ENCODE measurements around the gene GPS1. TPM values are rescaled to one million over a fixed set of nuclear protein-coding genes. Genes with fewer than 3 reads are reported as not detected.
A peak's percentile ranks its signal among the peaks of the same experiment; 100 is the strongest.

GPS1 gene
- total RNA-seq, 1 donor from 2014 or later, result 64.7 TPM

- peaks cover 9 to 14% (median 11%) of the 10 kb centered on the region in 3 donors for H3K4me1 ChIP-seq (ENCODE audit: control insufficient read depth in 3 of 3, insufficient read depth in 3 of 3, low read length in 3 of 3)
- H3K27ac ChIP-seq (ENCODE audit: low read depth, low read length), result no peak overlapping the region
- no peak overlapping the region for H3K4me3 ChIP-seq (ENCODE audit: low read length in 3 of 3)
- no peak overlapping the region for H3K9ac ChIP-seq (ENCODE audit: low read depth in 1 of 3, low read length in 3 of 3)
- H3K9me3 ChIP-seq (ENCODE audit: control insufficient read depth in 3 of 3, low read length in 3 of 3), result no peaks in the 10 kb centered on the region
- no peaks in the 10 kb centered on the region for H3K27me3 ChIP-seq (ENCODE audit: control insufficient read depth in 3 of 3, insufficient read depth in 3 of 3, low read length in 3 of 3)
- no peaks in the 10 kb centered on the region for H3K36me3 ChIP-seq (ENCODE audit: control insufficient read depth in 3 of 3, insufficient read depth in 3 of 3, low read length in 3 of 3)
These were observed 10.4 kb upstream of the GPS1 start for GRCh38 chr17:82041144-82041814.

GRCh38 chr17:82042649-82043048, 9.0 kb upstream of the GPS1 start:
- H3K36me3 ChIP-seq (ENCODE audit: control insufficient read depth in 3 of 3, insufficient read depth in 3 of 3, low read length in 3 of 3), result peaks cover 4 to 10% (median 7%) of the 10 kb centered on the region in 3 donors
- H3K9ac ChIP-seq (ENCODE audit: low read depth in 1 of 3, low read length in 3 of 3), result no peak overlapping the region
- H3K4me3 ChIP-seq (ENCODE audit: low read length in 3 of 3), result no peak overlapping the region

GRCh38 chr17:82043507-82043906, 8.2 kb upstream of the GPS1 start:
- Histone ChIP-seq H3K27me3 (ENCODE audit: control insufficient read depth in 3 of 3, insufficient read depth in 3 of 3, low read length in 3 of 3) (no peaks in the 10 kb centered on the region), H3K36me3 (ENCODE audit: control insufficient read depth in 3 of 3, insufficient read depth in 3 of 3, low read length in 3 of 3) (peaks cover 9 to 17% (median 12%) of the 10 kb centered on the region in 3 donors), H3K4me3 (ENCODE audit: low read length in 3 of 3) (no peak overlapping the region), H3K9me3 (ENCODE audit: control insufficient read depth in 3 of 3, low read length in 3 of 3) (no peaks in the 10 kb centered on the region), H3K9ac (ENCODE audit: low read depth in 1 of 3, low read length in 3 of 3) (no peak overlapping the region), H3K4me1 (ENCODE audit: control insufficient read depth in 3 of 3, insufficient read depth in 3 of 3, low read length in 3 of 3) (no peaks in the 10 kb centered on the region), H3K27ac (ENCODE audit: low read depth, low read length) (no peak overlapping the region)

More at GRCh38 chr17:82042649-82043048, 9.0 kb upstream of the GPS1 start:
- H3K4me1 ChIP-seq (ENCODE audit: control insufficient read depth in 3 of 3, insufficient read depth in 3 of 3, low read length in 3 of 3), result peaks cover 4 to 5% (median 4%) of the 10 kb centered on the region in 3 donors
- no peaks in the 10 kb centered on the region for H3K27me3 ChIP-seq (ENCODE audit: control insufficient read depth in 3 of 3, insufficient read depth in 3 of 3, low read length in 3 of 3)
- H3K27ac ChIP-seq (ENCODE audit: low read depth, low read length), result no peak overlapping the region
- H3K9me3 ChIP-seq (ENCODE audit: control insufficient read depth in 3 of 3, low read length in 3 of 3), result no peaks in the 10 kb centered on the region

- no peak overlapping the region for H3K4me3 ChIP-seq (ENCODE audit: low read length in 3 of 3)
- peaks cover 19 to 29% (median 21%) of the 10 kb centered on the region in 3 donors for H3K36me3 ChIP-seq (ENCODE audit: control insufficient read depth in 3 of 3, insufficient read depth in 3 of 3, low read length in 3 of 3)
- no peaks in the 10 kb centered on the region for H3K27me3 ChIP-seq (ENCODE audit: control insufficient read depth in 3 of 3, insufficient read depth in 3 of 3, low read length in 3 of 3)
- H3K9me3 ChIP-seq (ENCODE audit: control insufficient read depth in 3 of 3, low read length in 3 of 3), result no peaks in the 10 kb centered on the region
- no peak overlapping the region for H3K27ac ChIP-seq (ENCODE audit: low read depth, low read length)
- H3K4me1 ChIP-seq (ENCODE audit: control insufficient read depth in 3 of 3, insufficient read depth in 3 of 3, low read length in 3 of 3), result peaks cover 9 to 13% (median 9%) of the 10 kb centered on the region in 3 donors
- no peak overlapping the region for H3K9ac ChIP-seq (ENCODE audit: low read depth in 1 of 3, low read length in 3 of 3)
These were observed 5.7 kb upstream of the GPS1 start for GRCh38 chr17:82045936-82046484.

- H3K4me3 ChIP-seq (ENCODE audit: low read length in 3 of 3), result no peak overlapping the region
These were observed 4.8 kb upstream of the GPS1 start for GRCh38 chr17:82046903-82047302.

GRCh38 chr17:82047379-82047778, 4.3 kb upstream of the GPS1 start:
- no peaks in the 10 kb centered on the region for H3K9me3 ChIP-seq (ENCODE audit: control insufficient read depth in 3 of 3, low read length in 3 of 3)
- no peaks in the 10 kb centered on the region for H3K27me3 ChIP-seq (ENCODE audit: control insufficient read depth in 3 of 3, insufficient read depth in 3 of 3, low read length in 3 of 3)
- H3K9ac ChIP-seq (ENCODE audit: low read depth in 1 of 3, low read length in 3 of 3), result no peak overlapping the region
- peaks cover 9 to 18% (median 12%) of the 10 kb centered on the region in 3 donors for H3K4me1 ChIP-seq (ENCODE audit: control insufficient read depth in 3 of 3, insufficient read depth in 3 of 3, low read length in 3 of 3)
- no peak overlapping the region for H3K27ac ChIP-seq (ENCODE audit: low read depth, low read length)
- peaks cover 19 to 29% (median 21%) of the 10 kb centered on the region in 3 donors for H3K36me3 ChIP-seq (ENCODE audit: control insufficient read depth in 3 of 3, insufficient read depth in 3 of 3, low read length in 3 of 3)
- no peak overlapping the region for H3K4me3 ChIP-seq (ENCODE audit: low read length in 3 of 3)

More at GRCh38 chr17:82046903-82047302, 4.8 kb upstream of the GPS1 start:
- Histone ChIP-seq H3K4me1 (ENCODE audit: control insufficient read depth in 3 of 3, insufficient read depth in 3 of 3, low read length in 3 of 3) (peaks cover 9 to 14% (median 9%) of the 10 kb centered on the region in 3 donors), H3K27me3 (ENCODE audit: control insufficient read depth in 3 of 3, insufficient read depth in 3 of 3, low read length in 3 of 3) (no peaks in the 10 kb centered on the region), H3K9me3 (ENCODE audit: control insufficient read depth in 3 of 3, low read length in 3 of 3) (no peaks in the 10 kb centered on the region), H3K36me3 (ENCODE audit: control insufficient read depth in 3 of 3, insufficient read depth in 3 of 3, low read length in 3 of 3) (peaks cover 19 to 29% (median 21%) of the 10 kb centered on the region in 3 donors), H3K9ac (ENCODE audit: low read depth in 1 of 3, low read length in 3 of 3) (peak overlapping the region in 1 of 3 donors; percentile 8), H3K27ac (ENCODE audit: low read depth, low read length) (no peak overlapping the region)

GRCh38 chr17:82047914-82048570, 3.7 kb upstream of the GPS1 start:
- H3K9me3 ChIP-seq (ENCODE audit: control insufficient read depth in 3 of 3, low read length in 3 of 3), result no peaks in the 10 kb centered on the region
- no peak overlapping the region for H3K27ac ChIP-seq (ENCODE audit: low read depth, low read length)
- no peaks in the 10 kb centered on the region for H3K27me3 ChIP-seq (ENCODE audit: control insufficient read depth in 3 of 3, insufficient read depth in 3 of 3, low read length in 3 of 3)
- H3K4me3 ChIP-seq (ENCODE audit: low read length in 3 of 3), result no peak overlapping the region
- H3K36me3 ChIP-seq (ENCODE audit: control insufficient read depth in 3 of 3, insufficient read depth in 3 of 3, low read length in 3 of 3), result peaks cover 19 to 29% (median 21%) of the 10 kb centered on the region in 3 donors
- H3K4me1 ChIP-seq (ENCODE audit: control insufficient read depth in 3 of 3, insufficient read depth in 3 of 3, low read length in 3 of 3), result peaks cover 16 to 25% (median 18%) of the 10 kb centered on the region in 3 donors
- H3K9ac ChIP-seq (ENCODE audit: low read depth in 1 of 3, low read length in 3 of 3), result no peak overlapping the region

- no peaks in the 10 kb centered on the region for H3K27me3 ChIP-seq (ENCODE audit: control insufficient read depth in 3 of 3, insufficient read depth in 3 of 3, low read length in 3 of 3)
These were observed 3.1 kb upstream of the GPS1 start for GRCh38 chr17:82048571-82048971.

GRCh38 chr17:82049106-82049505, 2.6 kb upstream of the GPS1 start:
- H3K27ac ChIP-seq (ENCODE audit: low read depth, low read length), result no peak overlapping the region
- no peak overlapping the region for H3K9ac ChIP-seq (ENCODE audit: low read depth in 1 of 3, low read length in 3 of 3)
- H3K27me3 ChIP-seq (ENCODE audit: control insufficient read depth in 3 of 3, insufficient read depth in 3 of 3, low read length in 3 of 3), result no peaks in the 10 kb centered on the region
- peaks cover 25 to 35% (median 26%) of the 10 kb centered on the region in 3 donors for H3K4me1 ChIP-seq (ENCODE audit: control insufficient read depth in 3 of 3, insufficient read depth in 3 of 3, low read length in 3 of 3)
- no peak overlapping the region for H3K4me3 ChIP-seq (ENCODE audit: low read length in 3 of 3)
- H3K36me3 ChIP-seq (ENCODE audit: control insufficient read depth in 3 of 3, insufficient read depth in 3 of 3, low read length in 3 of 3), result peaks cover 25 to 37% (median 26%) of the 10 kb centered on the region in 3 donors
- no peaks in the 10 kb centered on the region for H3K9me3 ChIP-seq (ENCODE audit: control insufficient read depth in 3 of 3, low read length in 3 of 3)

More at GRCh38 chr17:82048571-82048971, 3.1 kb upstream of the GPS1 start:
- Histone ChIP-seq H3K9me3 (ENCODE audit: control insufficient read depth in 3 of 3, low read length in 3 of 3) (no peaks in the 10 kb centered on the region), H3K4me1 (ENCODE audit: control insufficient read depth in 3 of 3, insufficient read depth in 3 of 3, low read length in 3 of 3) (peaks cover 21 to 30% (median 23%) of the 10 kb centered on the region in 3 donors), H3K4me3 (ENCODE audit: low read length in 3 of 3) (no peak overlapping the region), H3K36me3 (ENCODE audit: control insufficient read depth in 3 of 3, insufficient read depth in 3 of 3, low read length in 3 of 3) (peaks cover 19 to 32% (median 21%) of the 10 kb centered on the region in 3 donors), H3K9ac (ENCODE audit: low read depth in 1 of 3, low read length in 3 of 3) (no peak overlapping the region), H3K27ac (ENCODE audit: low read depth, low read length) (no peak overlapping the region)

GRCh38 chr17:82049521-82049971, 2.2 kb upstream of the GPS1 start:
- peaks cover 25 to 35% (median 26%) of the 10 kb centered on the region in 3 donors for H3K4me1 ChIP-seq (ENCODE audit: control insufficient read depth in 3 of 3, insufficient read depth in 3 of 3, low read length in 3 of 3)
- no peak overlapping the region for H3K4me3 ChIP-seq (ENCODE audit: low read length in 3 of 3)
- peaks cover 28 to 41% (median 29%) of the 10 kb centered on the region in 3 donors for H3K36me3 ChIP-seq (ENCODE audit: control insufficient read depth in 3 of 3, insufficient read depth in 3 of 3, low read length in 3 of 3)
- no peak overlapping the region for H3K27ac ChIP-seq (ENCODE audit: low read depth, low read length)
- H3K9ac ChIP-seq (ENCODE audit: low read depth in 1 of 3, low read length in 3 of 3), result no peak overlapping the region
- H3K27me3 ChIP-seq (ENCODE audit: control insufficient read depth in 3 of 3, insufficient read depth in 3 of 3, low read length in 3 of 3), result no peaks in the 10 kb centered on the region
- no peaks in the 10 kb centered on the region for H3K9me3 ChIP-seq (ENCODE audit: control insufficient read depth in 3 of 3, low read length in 3 of 3)
